Measurements from ENCODE around the gene TTLL13. TPM values are rescaled to one million over a fixed set of nuclear protein-coding genes. Genes with fewer than 3 reads are reported as not detected.

The TTLL13 gene
- total and polyA plus RNA-seq, 9 donors, result 0.04 to 0.33 (median 0.13) TPM; not detected in 4

GRCh38 chr15:90212221-90213098 lies 36.9 kb upstream of the TTLL13 start:
- no peak overlapping the region for H3K4me3 ChIP-seq
- H3K36me3 ChIP-seq, result no peaks in the 10 kb centered on the region
- no peak for DNase-seq
- H3K27ac ChIP-seq, result no peak overlapping the region
- H3K4me1 ChIP-seq (ENCODE audit: insufficient read depth), result no peaks in the 10 kb centered on the region
- intact Hi-C loops (cut with DNase I), result no loop called here
- 86 to 89% (median 88%) methylated on average over 35 of the region's 35 CpGs for WGBS, 3 donors
- TF ChIP-seq EP300 (IDR thresholded peaks at IDR 0.05) (no peak), POLR2A (IDR thresholded peaks at IDR 0.05) (no peak), CTCF (IDR thresholded peaks at IDR 0.05) (no peak)
- no peaks in the 10 kb centered on the region for H3K27me3 ChIP-seq
- H3K9me3 ChIP-seq, result no peaks in the 10 kb centered on the region

- no peaks in the 10 kb centered on the region for H3K36me3 ChIP-seq
- H3K4me1 ChIP-seq (ENCODE audit: insufficient read depth), result no peaks in the 10 kb centered on the region
- WGBS, 3 donors, result 79 to 83% (median 82%) methylated on average over 12 of the region's 12 CpGs
- H3K9me3 ChIP-seq, result no peaks in the 10 kb centered on the region
- no peak overlapping the region for H3K4me3 ChIP-seq
- no peak overlapping the region for H3K27ac ChIP-seq
- TF ChIP-seq CTCF (IDR thresholded peaks at IDR 0.05) (no peak), POLR2A (IDR thresholded peaks at IDR 0.05) (no peak), EP300 (IDR thresholded peaks at IDR 0.05) (no peak)
- intact Hi-C loops (cut with DNase I), result no loop called here
- no peak for DNase-seq
- H3K27me3 ChIP-seq, result no peaks in the 10 kb centered on the region
Observed at GRCh38 chr15:90213122-90213817, 36.1 kb upstream of the TTLL13 start.

GRCh38 chr15:90213818-90214204 lies 35.5 kb upstream of the TTLL13 start:
- Histone ChIP-seq H3K9me3 (no peaks in the 10 kb centered on the region), H3K27me3 (no peaks in the 10 kb centered on the region), H3K36me3 (no peaks in the 10 kb centered on the region), H3K27ac (no peak overlapping the region), H3K4me1 (ENCODE audit: insufficient read depth) (no peaks in the 10 kb centered on the region), H3K4me3 (no peak overlapping the region)
- intact Hi-C loops (cut with DNase I), result no loop called here
- no peak for TF ChIP-seq EP300 (IDR thresholded peaks at IDR 0.05)
- no peak for TF ChIP-seq CTCF (IDR thresholded peaks at IDR 0.05)
- no peak for TF ChIP-seq POLR2A (IDR thresholded peaks at IDR 0.05)
- no peak for DNase-seq
- WGBS, 3 donors, result 91 to 94% (median 93%) methylated on average over 11 of the region's 11 CpGs

GRCh38 chr15:90214553-90215196 lies 34.7 kb upstream of the TTLL13 start:
- TF ChIP-seq POLR2A (IDR thresholded peaks at IDR 0.05), result no peak
- no peak for TF ChIP-seq CTCF (IDR thresholded peaks at IDR 0.05)
- TF ChIP-seq EP300 (IDR thresholded peaks at IDR 0.05), result no peak
- Histone ChIP-seq H3K9me3 (no peaks in the 10 kb centered on the region), H3K4me1 (ENCODE audit: insufficient read depth) (no peaks in the 10 kb centered on the region), H3K27me3 (no peaks in the 10 kb centered on the region), H3K36me3 (no peaks in the 10 kb centered on the region), H3K27ac (no peak overlapping the region), H3K4me3 (no peak overlapping the region)
- no peak for DNase-seq
- intact Hi-C loops (cut with DNase I), result no loop called here
- WGBS, 3 donors, result 50 to 66% (median 60%) methylated on average over 8 of the region's 8 CpGs
